ENCODE data around the gene PITPNC1. TPM values are rescaled to one million over a fixed set of nuclear protein-coding genes. Genes with fewer than 3 reads are reported as not detected.

The PITPNC1 gene
- total and polyA plus RNA-seq, 2 of the 13 experiments (the other 11 are each of a cell fraction or from before 2014, with no cell fraction given): 4.1 to 5.7 TPM

GRCh38 chr17:67347826-67348225, 29.3 kb upstream of the PITPNC1 start:
- ATAC-seq: no peak
- Histone ChIP-seq H2AFZ (ENCODE audit: low read length) (no peak overlapping the region), H3K9ac (ENCODE audit: insufficient read depth, low read depth, low read length) (no peak overlapping the region), H3K4me1 (ENCODE audit: insufficient read depth, low read length) (no peaks in the 10 kb centered on the region), H3K4me3 (replicated peaks in 1 of 3; ENCODE audit: insufficient read depth in 1 of 3, low read depth in 2 of 3, low read length in 3 of 3) (no peak overlapping the region), H3K36me3 (replicated peaks in 1 of 2; ENCODE audit: control insufficient read depth in 1 of 2, insufficient read depth in 2 of 2, low read length in 2 of 2) (peaks cover 30 to 82% of the 10 kb centered on the region in 2 experiments), H3K79me2 (ENCODE audit: insufficient read depth, low read length) (no peaks in the 10 kb centered on the region), H3K9me3 (ENCODE audit: low read length) (no peaks in the 10 kb centered on the region), H3K4me2 (ENCODE audit: low read depth, low read length) (no peak overlapping the region), H4K20me1 (ENCODE audit: insufficient read depth, low read length) (no peaks in the 10 kb centered on the region), H3K27me3 (ENCODE audit: control insufficient read depth in 1 of 2, insufficient read depth in 2 of 2, low read length in 2 of 2) (no peaks in the 10 kb centered on the region), H3K27ac (ENCODE audit: extremely low read length, insufficient read depth, low read length) (no peak overlapping the region)
- intact Hi-C loops (cut with micrococcal nuclease; ENCODE audit: unreplicated experiment) (no loop called here), in situ Hi-C loops (cut with HindIII; ENCODE audit: extremely low pct_ligation_motif_present, low pct_unique_long_range_greater_than_20kb) (no loop called here)
- no peak for DNase-seq (ENCODE audit: low spot score)
- BruUV-seq (replicated peaks): no TSS peak
- ChIA-PET CTCF (ENCODE audit: low intra/inter-chr PET ratio, low total read pairs) (no interaction called here), POLR2A (no interaction called here)
- no peak for FAIRE-seq
- no peak for TF ChIP-seq ZFP41 (CRISPR knock-in tag; IDR thresholded peaks at IDR 0.05; ENCODE audit: borderline replicate concordance)
- TF ChIP-seq ZXDC (CRISPR knock-in tag; IDR thresholded peaks at IDR 0.05): no peak
- no peak for TF ChIP-seq NBN (conservative IDR thresholded peaks at IDR 0.05)
- TF ChIP-seq ZNF430 (CRISPR knock-in tag; IDR thresholded peaks at IDR 0.05): no peak
- no peak for TF ChIP-seq PCBP1 (IDR thresholded peaks at IDR 0.05; ENCODE audit: borderline replicate concordance, low read depth, low read length)
- no peak for TF ChIP-seq ZFP82 (CRISPR knock-in tag; IDR thresholded peaks at IDR 0.05; ENCODE audit: borderline replicate concordance)
- no peak for TF ChIP-seq ZNF326 (CRISPR knock-in tag; IDR thresholded peaks at IDR 0.05; ENCODE audit: borderline replicate concordance)
- no peak for TF ChIP-seq ZNF792 (CRISPR knock-in tag; IDR thresholded peaks at IDR 0.05)
- WGBS (ENCODE audit: low lambda C conversion rate): 98% methylated on average over 3 of the region's 3 CpGs
